Activated T-helper 2 cell treated with anti-CD3 and anti-CD28 coated beads, Interferon-gamma antibody, Interleukin-2, Interleukin-4, amounts not matched to agents 10 μg/mL and 5 μg/mL and 100 μg/mL, durations not matched to agents 14 hours and 24 hours and 36 hours (primary cell): ENCODE measurements around the gene DBNDD1. TPM values are rescaled to one million over a fixed set of nuclear protein-coding genes. Genes with fewer than 3 reads are reported as not detected.
A peak's percentile ranks its signal among the peaks of the same experiment; 100 is the strongest.
"Not testable (repeated sequence)": the region's sequence is repeated elsewhere in the genome, so short reads cannot be mapped to it uniquely, and the experiment has no call there.

Experiments used
- DNase-seq: peaks from one replicate; pipeline ENCODE4 v3.0.0; 2021; ENCODE audit warnings: low spot score
- H3K27ac Mint-ChIP-seq: one replicate; pipeline ENCODE4 v1.8.0; 2021; ENCODE audit warnings: mixed read lengths
- H3K27me3 Mint-ChIP-seq: one replicate; pipeline ENCODE4 v1.8.0; 2021; ENCODE audit warnings: low read depth, mixed read lengths
- H3K36me3 Mint-ChIP-seq: one replicate; pipeline ENCODE4 v1.8.0; 2021; ENCODE audit warnings: low read depth, mixed read lengths
- H3K4me1 Mint-ChIP-seq: one replicate; pipeline ENCODE4 v1.8.0; 2021; ENCODE audit warnings: low read depth, mixed read lengths
- H3K4me3 Mint-ChIP-seq: one replicate; pipeline ENCODE4 v1.8.0; 2021; ENCODE audit warnings: low read depth, mild to moderate bottlenecking, moderate library complexity, mixed read lengths
- H3K9me3 Mint-ChIP-seq: one replicate; pipeline ENCODE4 v1.8.0; 2021; ENCODE audit warnings: mixed read lengths
- intact Hi-C: fragments of 100-400 bp; cut with micrococcal nuclease; formaldehyde crosslinking; loops from one replicate; pipeline ENCODE4 v1.15.1; 2023
- total RNA-seq: library from RNA; stranded (reverse); gene quantifications from 2 replicates; pipeline ENCODE4 v1.2.3, GENCODE V29; 2022

Gene DBNDD1
- total RNA-seq, result 0.43 and 0.69 TPM in 2 replicates

- Mint-ChIP-seq H3K27me3 (peaks cover 33% of the 10 kb centered on the region), H3K9me3 (peaks cover 5% of the 10 kb centered on the region), H3K27ac (no peak within 1 kb of the TSS), H3K36me3 (peaks cover 4% of the 10 kb centered on the region), H3K4me3 (peak within 1 kb of the TSS; percentile 67), H3K4me1 (peaks cover 9% of the 10 kb centered on the region)
- intact Hi-C loops, result no loop called here
- DNase-seq, result no peak
Measured at GRCh38 chr16:90018652-90019542, at the start of gene DBNDD1. Gene DBNDD1 (minus strand): TSS chr16:90019456. CDS start chr16:90019341, 115 bp downstream.

- H3K4me3 Mint-ChIP-seq, result no peak overlapping the region
- H3K27me3 Mint-ChIP-seq, result peaks cover 15% of the 10 kb centered on the region
- intact Hi-C loops, result no loop called here
- no peak for DNase-seq
- H3K27ac Mint-ChIP-seq, result no peak overlapping the region
- no peaks in the 10 kb centered on the region for H3K9me3 Mint-ChIP-seq
- no peaks in the 10 kb centered on the region for H3K36me3 Mint-ChIP-seq
- peaks cover 9% of the 10 kb centered on the region for H3K4me1 Mint-ChIP-seq
Measured at GRCh38 chr16:90061437-90061836, 42.2 kb upstream of the DBNDD1 start.

DNA sequence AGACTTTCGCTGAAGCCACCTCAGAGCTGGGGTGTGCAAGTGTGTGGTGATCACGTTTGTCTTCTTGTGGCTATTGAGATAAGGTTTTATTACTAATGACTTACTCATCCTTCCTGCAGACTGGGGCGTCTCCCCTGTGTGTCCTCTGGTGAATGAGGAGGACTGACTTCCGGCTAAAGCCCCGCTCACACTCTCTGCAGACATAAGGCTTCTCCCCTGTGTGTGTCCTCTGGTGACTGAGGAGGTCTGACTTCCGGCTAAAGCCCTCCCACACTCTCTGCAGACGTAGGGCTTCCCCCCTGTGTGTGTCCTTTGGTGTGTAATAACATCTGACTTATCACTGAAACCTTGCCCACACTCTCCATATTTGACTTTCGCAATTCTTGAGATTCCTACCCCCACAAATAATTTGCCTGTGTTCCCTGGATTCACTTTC is 38.5 kb upstream of the DBNDD1 start:
- intact Hi-C loops, result no loop called here
- peaks cover 23% of the 10 kb centered on the region for H3K9me3 Mint-ChIP-seq
- H3K27me3 Mint-ChIP-seq, result peaks cover 12% of the 10 kb centered on the region
- no peak overlapping the region for H3K27ac Mint-ChIP-seq
- no peak for DNase-seq
- H3K4me1 Mint-ChIP-seq, result peaks cover 9% of the 10 kb centered on the region
- no peak overlapping the region for H3K4me3 Mint-ChIP-seq
- H3K36me3 Mint-ChIP-seq, result peaks cover 4% of the 10 kb centered on the region

- H3K9me3 Mint-ChIP-seq, result peaks cover 23% of the 10 kb centered on the region
- DNase-seq, H3K27me3 Mint-ChIP-seq, H3K27ac Mint-ChIP-seq, intact Hi-C loops, H3K4me1 Mint-ChIP-seq, H3K4me3 Mint-ChIP-seq, H3K36me3 Mint-ChIP-seq: not testable (repeated sequence)
Measured at GRCh38 chr16:90056521-90056920, 37.3 kb upstream of the DBNDD1 start.

DNA sequence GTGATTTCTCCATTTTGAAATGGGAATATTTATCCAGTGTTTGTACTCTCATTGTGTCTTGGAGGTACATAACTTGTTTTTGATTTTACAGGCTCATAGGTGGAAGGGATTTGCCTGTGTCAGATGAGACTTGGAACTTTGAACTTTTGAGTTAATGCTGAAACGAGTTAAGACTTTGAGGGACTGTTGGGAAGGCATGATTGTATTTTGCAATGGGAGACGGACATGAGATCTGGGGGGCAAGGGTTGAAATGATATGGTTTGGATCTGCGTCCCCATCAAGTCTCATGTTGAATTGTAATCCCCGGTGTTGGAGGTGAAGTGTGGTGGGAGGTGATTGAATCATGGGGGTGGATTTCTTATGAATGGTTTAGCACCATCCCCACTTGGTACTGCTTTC is 36.1 kb upstream of the DBNDD1 start:
- Mint-ChIP-seq H3K27me3 (peaks cover 9% of the 10 kb centered on the region), H3K36me3 (peaks cover 4% of the 10 kb centered on the region), H3K4me1 (peaks cover 9% of the 10 kb centered on the region), H3K27ac (no peak overlapping the region), H3K4me3 (no peak overlapping the region), H3K9me3 (peaks cover 23% of the 10 kb centered on the region)
- no peak for DNase-seq
- intact Hi-C loops, result no loop called here

- no peak overlapping the region for H3K27ac Mint-ChIP-seq
- intact Hi-C loops, result no loop called here
- H3K36me3 Mint-ChIP-seq, result peaks cover 4% of the 10 kb centered on the region
Measured at GRCh38 chr16:90054554-90054953, 35.3 kb upstream of the DBNDD1 start.

DNA sequence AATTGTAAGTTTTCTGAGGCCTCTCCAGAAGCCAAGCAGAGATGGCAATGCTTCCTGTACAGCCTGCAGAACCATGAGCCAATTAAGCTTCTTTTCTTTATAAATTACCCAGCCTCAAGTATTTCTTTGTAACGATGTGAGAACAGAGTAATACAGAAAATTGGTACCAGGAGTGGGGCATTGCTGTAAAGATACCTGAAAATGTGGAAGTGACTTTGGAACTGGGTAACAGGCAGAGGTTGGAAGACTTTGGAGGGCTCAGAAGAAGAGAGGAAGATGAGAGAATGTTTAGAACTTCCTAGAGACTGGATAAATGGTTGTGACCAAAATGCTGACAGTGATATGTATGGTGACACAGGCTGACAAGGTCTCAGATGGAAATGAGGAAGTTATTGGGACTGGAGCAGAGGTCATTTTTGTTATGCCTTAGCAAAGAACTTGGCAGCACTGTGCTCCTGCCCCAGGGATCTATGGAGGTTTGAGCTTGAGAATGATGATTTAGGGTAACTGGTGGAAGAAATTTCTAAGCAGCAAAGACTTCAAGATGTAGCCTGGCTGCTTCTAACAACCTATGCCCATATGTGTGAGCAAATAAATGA is 34.7 kb upstream of the DBNDD1 start:
- no peak for DNase-seq
- Mint-ChIP-seq H3K27me3 (peaks cover 4% of the 10 kb centered on the region), H3K4me1 (peaks cover 9% of the 10 kb centered on the region), H3K4me3 (no peak overlapping the region), H3K27ac (no peak overlapping the region), H3K36me3 (peaks cover 4% of the 10 kb centered on the region), H3K9me3 (peaks cover 23% of the 10 kb centered on the region)
- intact Hi-C loops, result no loop called here

More at GRCh38 chr16:90054554-90054953, 35.3 kb upstream of the DBNDD1 start:
- DNase-seq, result no peak
- H3K4me1 Mint-ChIP-seq, result peaks cover 9% of the 10 kb centered on the region
- no peak overlapping the region for H3K4me3 Mint-ChIP-seq
- H3K9me3 Mint-ChIP-seq, result peaks cover 23% of the 10 kb centered on the region
- H3K27me3 Mint-ChIP-seq, result peaks cover 5% of the 10 kb centered on the region

DNA sequence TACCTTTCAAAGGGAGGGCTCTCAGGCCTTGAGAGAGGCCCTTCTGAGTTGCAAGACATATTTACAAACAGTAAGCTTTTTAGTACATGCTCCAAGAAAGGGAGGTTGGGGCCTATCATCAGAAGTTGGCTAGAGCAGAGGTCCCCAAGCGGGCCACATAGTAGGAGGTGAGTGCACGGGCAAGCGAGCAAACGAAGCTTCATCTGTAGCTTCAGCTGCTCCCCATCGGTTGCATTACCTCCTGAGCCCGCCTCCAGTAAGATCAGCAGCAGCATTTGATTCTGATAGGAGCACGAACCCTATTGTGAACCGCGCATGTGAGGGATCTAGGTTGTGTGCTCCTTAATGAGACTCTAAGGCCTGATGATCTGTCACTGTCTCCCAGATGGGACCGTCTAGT is 31.7 kb upstream of the DBNDD1 start:
- intact Hi-C loops, result no loop called here
- Mint-ChIP-seq H3K27ac (no peak overlapping the region), H3K4me3 (no peak overlapping the region), H3K27me3 (no peaks in the 10 kb centered on the region), H3K9me3 (peaks cover 23% of the 10 kb centered on the region), H3K36me3 (peaks cover 4% of the 10 kb centered on the region), H3K4me1 (peaks cover 3% of the 10 kb centered on the region)
- no peak for DNase-seq

- intact Hi-C loops, result no loop called here
- peaks cover 9% of the 10 kb centered on the region for H3K9me3 Mint-ChIP-seq
- H3K4me1 Mint-ChIP-seq, result peaks cover 3% of the 10 kb centered on the region
- peaks cover under 1% of the 10 kb centered on the region for H3K36me3 Mint-ChIP-seq
- H3K4me3 Mint-ChIP-seq, result no peak overlapping the region
- DNase-seq, result no peak
- H3K27me3 Mint-ChIP-seq, result no peaks in the 10 kb centered on the region
- H3K27ac Mint-ChIP-seq, result no peak overlapping the region
Measured at GRCh38 chr16:90048737-90049330, 29.6 kb upstream of the DBNDD1 start.

DNA sequence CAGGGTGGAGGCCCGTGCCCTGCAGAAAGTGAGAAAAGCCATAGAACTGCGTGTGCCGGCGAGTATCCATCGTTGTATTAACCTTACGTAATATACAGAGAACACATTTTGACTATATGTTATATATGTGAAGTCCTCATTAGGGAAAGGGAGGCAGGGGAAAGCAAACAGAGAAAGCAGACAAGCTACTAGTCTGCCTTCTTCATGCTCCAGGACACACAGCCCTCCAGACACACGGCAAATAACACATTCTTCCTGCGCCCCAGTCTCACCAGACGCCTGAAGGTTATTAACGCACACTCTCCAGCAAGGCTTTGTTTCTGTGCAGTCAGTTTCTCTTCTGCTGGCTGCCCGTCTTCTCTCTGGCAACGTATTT is 29.1 kb upstream of the DBNDD1 start:
- no peak for DNase-seq
- Mint-ChIP-seq H3K27ac (no peak overlapping the region), H3K9me3 (peaks cover 5% of the 10 kb centered on the region), H3K4me3 (no peak overlapping the region), H3K4me1 (peaks cover 3% of the 10 kb centered on the region), H3K27me3 (no peaks in the 10 kb centered on the region), H3K36me3 (no peaks in the 10 kb centered on the region)
- intact Hi-C loops, result no loop called here

DNA sequence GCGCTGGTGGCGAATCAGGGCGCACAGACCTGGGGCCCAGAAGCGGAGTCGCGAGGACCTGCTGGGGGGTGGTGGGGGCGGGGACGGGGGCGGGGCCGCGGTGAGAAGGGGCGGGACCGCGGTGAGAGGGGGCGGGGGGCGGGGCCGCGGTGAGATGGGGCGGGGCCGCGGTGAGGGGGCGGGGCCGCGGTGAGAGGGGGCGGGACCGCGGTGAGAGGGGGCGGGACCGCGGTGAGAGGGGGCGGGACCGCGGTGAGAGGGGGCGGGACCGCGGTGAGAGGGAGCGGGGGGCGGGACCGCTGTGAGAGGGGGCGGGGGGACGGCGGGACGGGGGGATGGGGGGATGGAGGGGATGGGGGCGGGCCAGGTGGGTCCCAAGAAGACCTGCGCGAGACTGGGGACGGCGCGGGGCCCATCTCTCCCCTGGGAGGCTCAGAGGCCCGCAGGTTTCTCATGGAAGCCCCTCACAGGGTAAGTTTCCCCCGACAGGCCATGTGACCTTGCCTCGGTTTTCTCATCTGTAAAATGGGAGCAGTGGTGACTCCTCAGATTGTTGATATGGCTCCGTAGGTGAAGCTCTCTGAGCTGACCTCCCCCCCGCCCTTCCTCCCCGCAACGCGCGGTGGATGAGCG is 28.6 kb upstream of the DBNDD1 start:
- H3K36me3 Mint-ChIP-seq, result no peaks in the 10 kb centered on the region
- H3K4me1 Mint-ChIP-seq, result peaks cover 3% of the 10 kb centered on the region
- no peak for DNase-seq
- intact Hi-C loops, result no loop called here
- H3K4me3 Mint-ChIP-seq, result no peak overlapping the region
- H3K9me3 Mint-ChIP-seq, result peaks cover under 1% of the 10 kb centered on the region
- no peaks in the 10 kb centered on the region for H3K27me3 Mint-ChIP-seq
- no peak overlapping the region for H3K27ac Mint-ChIP-seq

DNA sequence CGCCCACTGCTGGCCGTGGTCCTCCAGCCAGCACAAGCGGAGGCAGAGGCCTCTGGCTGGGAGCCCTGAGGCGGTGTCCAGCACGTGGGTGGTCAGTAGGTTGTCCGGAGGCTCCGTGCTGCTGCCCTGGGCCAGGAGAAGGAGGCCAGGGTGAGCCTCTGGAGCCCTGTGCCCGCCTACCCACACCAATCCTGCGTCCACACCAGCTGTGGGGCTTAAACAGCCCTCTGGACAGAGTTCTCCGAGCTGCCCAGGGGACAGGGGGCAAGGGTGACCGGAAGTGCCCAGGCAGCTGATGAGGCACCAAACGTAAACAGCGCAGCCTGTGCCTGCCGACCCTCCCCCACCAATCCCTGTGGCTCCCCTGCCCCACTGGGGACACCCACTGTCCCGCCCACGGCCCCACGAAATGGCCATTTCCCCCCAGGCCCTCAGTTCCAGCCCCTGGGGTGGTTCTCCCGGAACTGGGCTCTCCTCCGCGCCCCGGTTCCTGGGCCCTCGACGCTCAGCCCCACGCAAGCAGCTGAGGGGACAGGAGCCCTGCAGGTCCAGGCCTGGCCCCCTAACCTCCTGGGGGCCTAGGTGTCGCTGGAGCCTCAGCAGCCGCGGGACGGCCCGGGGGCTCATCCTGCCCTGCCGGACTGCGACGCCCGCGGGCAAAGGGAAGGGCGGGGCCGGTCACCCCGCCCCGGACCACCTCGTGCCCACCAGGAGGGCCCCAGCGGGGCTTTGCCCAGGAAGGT is 27.9 kb upstream of the DBNDD1 start:
- no peak for DNase-seq
- H3K4me1 Mint-ChIP-seq, result peaks cover 3% of the 10 kb centered on the region
- H3K4me3 Mint-ChIP-seq, result no peak overlapping the region
- H3K9me3 Mint-ChIP-seq, result no peaks in the 10 kb centered on the region
- intact Hi-C loops, result no loop called here
- no peak overlapping the region for H3K27ac Mint-ChIP-seq
- H3K36me3 Mint-ChIP-seq, result no peaks in the 10 kb centered on the region
- no peaks in the 10 kb centered on the region for H3K27me3 Mint-ChIP-seq
